HCT116 (cell line): Measurements from ENCODE around the gene UVRAG. TPM values are rescaled to one million over a fixed set of nuclear protein-coding genes. Genes with fewer than 3 reads are reported as not detected.

Experiments
- ATAC-seq: fragments of 200-7000 bp; cut with Tn5 transposase; 2 replicates; pipeline ENCODE4 v1.9.1; 2020; ENCODE audit warnings: mild to moderate bottlenecking, moderate library complexity
- BruUV-seq: library from RNA; stranded (reverse); fragments of 400-500 nt; replicated peaks from 2 replicates; lab custom pipeline; 2021; lab: Mats Ljungman, UMichigan
- CTCF ChIA-PET: fragments of 300-600 bp; sonication (Branson Sonifier 250); formaldehyde crosslinking; loops from one replicate; lab custom pipeline; 2021; ENCODE audit warnings: antibody characterized with exemption; lab: Charles Lee
- POLR2A ChIA-PET: fragments of 300-600, 350-600 bp; sonication (Branson Sonifier 250); formaldehyde crosslinking; loops from one replicate; lab custom pipeline; 2021; ENCODE audit warnings: antibody characterized with exemption; lab: Charles Lee
- RAD21 ChIA-PET, 2 experiments: fragments of 300-600 bp; sonication (Branson Sonifier 250); formaldehyde crosslinking; loops; one replicate each; lab custom pipeline; 2023; ENCODE audit warnings: low total read pairs in 2 of 2; ENCODE audit not compliant: uncharacterized antibody in 2 of 2, unreplicated experiment in 2 of 2, low non-redundant PET in 1 of 2; lab: Charles Lee
- DNase-seq: peaks from one replicate; pipeline ENCODE4 v3.0.0-alpha.2; 2010; ENCODE audit warnings: low read depth, low spot score
- H2AFZ ChIP-seq: fragments of 200-600 bp; shearing (Covaris generic), sonication (generic); 2 replicates; pipeline ENCODE4 v1.6.1; 2017; ENCODE audit warnings: low read depth, mixed run types, mixed read lengths, antibody characterized with exemption, low read length; ENCODE audit not compliant: poor library complexity, severe bottlenecking
- H3K27ac ChIP-seq: 2 replicates; pipeline ENCODE4 v1.5.1; 2012; ENCODE audit warnings: low read depth, low read length
- H3K27me3 ChIP-seq: fragments of 200-600 bp; sonication (generic); 2 replicates; pipeline ENCODE4 v1.6.1; 2016; ENCODE audit warnings: mixed run types, low read length, mixed read lengths; ENCODE audit not compliant: insufficient read depth
- H3K36me3 ChIP-seq, 2 experiments: fragments of 200-500 bp in 1 of 2; fragments of 200-600 bp in 1 of 2; sonication (Bioruptor generic) in 1 of 2; sonication (generic) in 1 of 2; 2 replicates each; pipeline versions ENCODE4 v1.5.1 to v1.6.1; 2014 to 2016; ENCODE audit warnings: low read length in 2 of 2, inconsistent platforms in 1 of 2, mixed read lengths in 1 of 2, mixed run types in 1 of 2; ENCODE audit not compliant: insufficient read depth in 2 of 2, control insufficient read depth in 1 of 2
- H3K4me1 ChIP-seq, 2 experiments: fragments of 200-600 bp in 1 of 2; sonication (generic) in 1 of 2; 2 replicates each; pipeline versions ENCODE4 v1.5.1 to v1.6.1; 2012 to 2017; ENCODE audit warnings: low read length in 2 of 2, inconsistent platforms in 1 of 2, mild to moderate bottlenecking in 1 of 2, mixed read lengths in 1 of 2, mixed run types in 1 of 2, moderate library complexity in 1 of 2; ENCODE audit not compliant: insufficient read depth in 2 of 2, control insufficient read depth in 1 of 2
- H3K4me2 ChIP-seq: fragments of 200-600 bp; sonication (generic); 2 replicates; pipeline ENCODE4 v1.6.1; 2017; ENCODE audit warnings: mixed run types, low read length, mixed read lengths
- H3K4me3 ChIP-seq, 2 experiments: fragments of 200-600 bp in 1 of 2; sonication (generic) in 1 of 2; replicated peaks in 1 of 2; 2 replicates each; pipeline ENCODE4 v1.5.1; 2011 to 2016; ENCODE audit warnings: low read length in 2 of 2, control low read depth in 1 of 2, low read depth in 1 of 2, mild to moderate bottlenecking in 1 of 2, mixed read lengths in 1 of 2, mixed run types in 1 of 2
- H3K79me2 ChIP-seq: fragments of 200-600 bp; sonication (generic); 2 replicates; pipeline ENCODE4 v1.6.1; 2017; ENCODE audit warnings: mild to moderate bottlenecking, mixed run types, low read length, moderate library complexity, mixed read lengths; ENCODE audit not compliant: insufficient read depth
- H3K9ac ChIP-seq: fragments of 200-600 bp; sonication (generic); 2 replicates; pipeline ENCODE4 v1.6.1; 2016; ENCODE audit warnings: low read length, mixed read lengths
- H3K9me2 ChIP-seq: fragments of 200-600 bp; sonication (generic), shearing (Covaris generic); 2 replicates; pipeline ENCODE4 v1.6.1; 2017; ENCODE audit warnings: mixed run types, mild to moderate bottlenecking, moderate library complexity; ENCODE audit not compliant: insufficient read depth
- H3K9me3 ChIP-seq, 2 experiments: fragments of 200-500 bp in 1 of 2; fragments of 200-600 bp in 1 of 2; sonication (Bioruptor generic) in 1 of 2; sonication (generic) in 1 of 2; 2 replicates each; pipeline ENCODE4 v1.6.1; 2014 to 2017; ENCODE audit warnings: low read length in 2 of 2, mixed read lengths in 2 of 2, inconsistent platforms in 1 of 2, low read depth in 1 of 2, mild to moderate bottlenecking in 1 of 2, mixed run types in 1 of 2, moderate library complexity in 1 of 2; ENCODE audit not compliant: control insufficient read depth in 1 of 2, insufficient read depth in 1 of 2
- H4K20me1 ChIP-seq: fragments of 200-600 bp; sonication (generic), shearing (Covaris generic); 2 replicates; pipeline ENCODE4 v1.6.1; 2017; ENCODE audit warnings: mixed run types, mild to moderate bottlenecking, moderate library complexity; ENCODE audit not compliant: insufficient read depth
- CBX3 ChIP-seq: IDR thresholded peaks from 2 replicates; pipeline ENCODE4 v1.6.1; 2012; ENCODE audit warnings: low read depth
- CEBPB ChIP-seq: IDR thresholded peaks from 2 replicates; pipeline ENCODE4 v1.6.1; 2012; ENCODE audit warnings: low read depth
- CTCF ChIP-seq, 3 experiments: fragments of 200-600 bp in 1 of 3; sonication (generic) in 1 of 3; IDR thresholded peaks in 2 of 3; conservative IDR thresholded peaks in 1 of 3; 2 replicates each; pipeline ENCODE4 v1.5.1; 2012 to 2017; ENCODE audit warnings: low read depth in 2 of 3, low read length in 2 of 3, antibody characterized with exemption in 1 of 3, borderline replicate concordance in 1 of 3, control low read depth in 1 of 3, mild to moderate bottlenecking in 1 of 3, mixed read lengths in 1 of 3, mixed run types in 1 of 3, moderate library complexity in 1 of 3; ENCODE audit not compliant: insufficient read depth in 1 of 3
- EGR1 ChIP-seq: IDR thresholded peaks from 2 replicates; pipeline ENCODE4 v1.6.1; 2012; ENCODE audit warnings: low read depth
- ELF1 ChIP-seq: IDR thresholded peaks from 2 replicates; pipeline ENCODE4 v1.6.1; 2012; ENCODE audit warnings: low read depth, borderline replicate concordance
- EZH2 ChIP-seq: fragments of 200-600 bp; sonication (generic); IDR thresholded peaks from 2 replicates; pipeline ENCODE4 v1.6.1; 2017; ENCODE audit warnings: antibody characterized with exemption, mixed run types
- FOSL1 ChIP-seq: IDR thresholded peaks from 2 replicates; pipeline ENCODE4 v1.6.1; 2012; ENCODE audit warnings: low read depth
- POLR2A ChIP-seq: IDR thresholded peaks from 2 replicates; pipeline ENCODE4 v1.7.0; 2011; ENCODE audit warnings: borderline replicate concordance; ENCODE audit not compliant: insufficient read depth, insufficient read length; ENCODE audit errors: extremely low read depth
- RAD21 ChIP-seq: IDR thresholded peaks from 2 replicates; pipeline ENCODE4 v1.6.1; 2012; ENCODE audit warnings: low read depth, mild to moderate bottlenecking
- SP1 ChIP-seq: IDR thresholded peaks from 2 replicates; pipeline ENCODE4 v1.6.1; 2012; ENCODE audit warnings: low read depth
- TCF7L2 ChIP-seq: IDR thresholded peaks from 2 replicates; pipeline ENCODE4 v1.7.0; 2011; ENCODE audit warnings: borderline replicate concordance, inconsistent platforms; ENCODE audit not compliant: insufficient read depth, insufficient read length; ENCODE audit errors: extremely low read depth
- YY1 ChIP-seq: IDR thresholded peaks from 2 replicates; pipeline ENCODE4 v1.6.1; 2011; ENCODE audit warnings: low read length, low read depth, moderate library complexity, mild to moderate bottlenecking; ENCODE audit not compliant: insufficient replicate concordance; ENCODE audit errors: extremely low read depth
- ZBTB33 ChIP-seq: IDR thresholded peaks from 2 replicates; pipeline ENCODE4 v1.6.1; 2011; ENCODE audit warnings: mild to moderate bottlenecking, low read length, moderate library complexity; ENCODE audit not compliant: insufficient replicate concordance; ENCODE audit errors: extremely low read depth
- ZFX ChIP-seq: fragments of 450-650 bp; IDR thresholded peaks from 2 replicates; pipeline ENCODE4 v1.6.1; 2017
- intact Hi-C: fragments of 100-400 bp; cut with micrococcal nuclease; formaldehyde crosslinking; loops from 2 replicates; pipeline ENCODE4 v1.10.0; 2022
- total RNA-seq: library from RNA; stranded (reverse); gene quantifications from one replicate; pipeline ENCODE4 v1.2.1, GENCODE V29; 2021; ENCODE audit not compliant: unreplicated experiment

Gene UVRAG
- total RNA-seq, 1 experiment from 2014 or later, result 12.3 TPM

- Histone ChIP-seq H3K36me3 (no peaks in the 10 kb centered on the region), H3K4me2 (no peak overlapping the region), H3K9ac (no peak overlapping the region), H2AFZ (no peak overlapping the region), H3K27me3 (no peaks in the 10 kb centered on the region), H3K79me2 (no peaks in the 10 kb centered on the region), H3K27ac (no peak overlapping the region), H3K9me2 (no peaks in the 10 kb centered on the region; the same call in 1 of the 2 replicates), H3K4me3 (no peak overlapping the region), H3K9me3 (no peaks in the 10 kb centered on the region), H3K4me1 (no peaks in the 10 kb centered on the region), H4K20me1 (no peaks in the 10 kb centered on the region)
- DNase-seq (no peak), ATAC-seq (no peak)
- intact Hi-C loops, result no loop called here
- BruUV-seq, result no TSS peak
- TF ChIP-seq POLR2A (no peak), ZFX (no peak), FOSL1 (no peak), EGR1 (no peak), CTCF (IDR thresholded peaks at IDR 0.05 in 2 of 3, conservative IDR thresholded peaks at IDR 0.05 in 1 of 3; ENCODE audit: borderline replicate concordance in 1 of 3, insufficient read depth in 1 of 3, low read depth in 2 of 3, low read length in 2 of 3) (no peak), ELF1 (no peak)
- POLR2A ChIA-PET, result no interaction called here
- CTCF ChIA-PET, result no interaction called here
- RAD21 ChIA-PET, result no interaction called here
Measured at GRCh38 chr11:76038608-76039007, 223.6 kb downstream of the UVRAG start.

- no peak overlapping the region for H3K4me3 ChIP-seq
- DNase-seq (no peak), ATAC-seq (no peak; the same call in 1 of the 2 replicates)
- TF ChIP-seq CTCF (IDR thresholded peaks at IDR 0.05 in 2 of 3, conservative IDR thresholded peaks at IDR 0.05 in 1 of 3; ENCODE audit: borderline replicate concordance in 1 of 3, insufficient read depth in 1 of 3, low read depth in 2 of 3, low read length in 2 of 3) (no peak), CEBPB (no peak), ZBTB33 (no peak), YY1 (no peak), SP1 (no peak), CBX3 (no peak), RAD21 (no peak), EZH2 (no peak), TCF7L2 (no peak)
- H2AFZ ChIP-seq, result no peak overlapping the region
- POLR2A ChIA-PET, result no interaction called here
- no peaks in the 10 kb centered on the region for H3K4me1 ChIP-seq
- CTCF ChIA-PET, result no interaction called here
- no peak overlapping the region for H3K4me2 ChIP-seq
- no peaks in the 10 kb centered on the region for H3K27me3 ChIP-seq
- BruUV-seq, result no TSS peak
- H3K36me3 ChIP-seq, result no peaks in the 10 kb centered on the region
- no peak overlapping the region for H3K27ac ChIP-seq
- no peaks in the 10 kb centered on the region for H3K79me2 ChIP-seq
- RAD21 ChIA-PET, result no interaction called here
- H3K9me2 ChIP-seq, result no peaks in the 10 kb centered on the region; the same call in 1 of the 2 replicates
- H4K20me1 ChIP-seq, result no peaks in the 10 kb centered on the region
- no peak overlapping the region for H3K9ac ChIP-seq
- intact Hi-C loops, result no loop called here
- H3K9me3 ChIP-seq, result no peaks in the 10 kb centered on the region
Measured at GRCh38 chr11:76041208-76041607, 226.2 kb downstream of the UVRAG start.
